DND-41 (cell line): ENCODE data around the gene PGAM1.

ENCODE experiments used
- ATAC-seq: fragments of 200-7000 bp; cut with Tn5 transposase; 3 replicates; pipeline ENCODE4 v1.9.1; 2021; ENCODE audit warnings: low read depth; ENCODE audit not compliant: insufficient read depth
- DNase-seq: peaks from one replicate; pipeline ENCODE4 v3.0.0-alpha.2; 2020
- H2AFZ ChIP-seq: 2 replicates; pipeline ENCODE4 v1.6.0; 2012; ENCODE audit warnings: low read depth, low read length
- H3K27ac ChIP-seq: 2 replicates; pipeline ENCODE4 v1.5.1; 2012; ENCODE audit warnings: low read length, inconsistent platforms
- H3K27me3 ChIP-seq: fragments of 200-600 bp; sonication (generic); 2 replicates; pipeline ENCODE4 v1.6.0; 2012; ENCODE audit warnings: low read length, mild to moderate bottlenecking, inconsistent platforms; ENCODE audit not compliant: insufficient read depth, poor library complexity
- H3K36me3 ChIP-seq: 2 replicates; pipeline ENCODE4 v1.5.1; 2012; ENCODE audit warnings: low read length, inconsistent platforms; ENCODE audit not compliant: insufficient read depth
- H3K4me1 ChIP-seq: 2 replicates; pipeline ENCODE4 v1.5.1; 2012; ENCODE audit warnings: mild to moderate bottlenecking, low read length; ENCODE audit not compliant: insufficient read depth
- H3K4me2 ChIP-seq: 2 replicates; pipeline ENCODE4 v1.6.0; 2012; ENCODE audit warnings: mild to moderate bottlenecking, moderate library complexity, low read length, inconsistent platforms; ENCODE audit not compliant: insufficient read depth
- H3K4me3 ChIP-seq, 2 experiments: fragments of 200-600 bp in 1 of 2; shearing (Covaris generic) in 1 of 2; 2 replicates each; pipeline ENCODE4 v1.5.1; 2012 to 2016; ENCODE audit warnings: inconsistent platforms in 2 of 2, low read length in 2 of 2, mild to moderate bottlenecking in 2 of 2, low read depth in 1 of 2, moderate library complexity in 1 of 2
- H3K79me2 ChIP-seq: 2 replicates; pipeline ENCODE4 v1.6.0; 2012; ENCODE audit warnings: low read length, inconsistent platforms; ENCODE audit not compliant: insufficient read depth
- H3K9ac ChIP-seq: 2 replicates; pipeline ENCODE4 v1.6.0; 2012; ENCODE audit warnings: low read depth, mild to moderate bottlenecking, inconsistent platforms, low read length, moderate library complexity
- H3K9me3 ChIP-seq: 2 replicates; pipeline ENCODE4 v1.5.1; 2012; ENCODE audit warnings: low read length, moderate library complexity, mild to moderate bottlenecking, inconsistent platforms; ENCODE audit not compliant: insufficient read depth, severe bottlenecking
- H4K20me1 ChIP-seq: 2 replicates; pipeline ENCODE4 v1.6.0; 2012; ENCODE audit warnings: low read length; ENCODE audit not compliant: insufficient read depth
- CTCF ChIP-seq: IDR thresholded peaks from 2 replicates; pipeline ENCODE4 v1.5.1; 2012; ENCODE audit warnings: borderline replicate concordance, low read length, moderate library complexity, mild to moderate bottlenecking; ENCODE audit not compliant: poor library complexity, severe bottlenecking; ENCODE audit errors: extremely low read depth
- EZH2 ChIP-seq: IDR thresholded peaks from 3 replicates; pipeline ENCODE4 v1.6.1; 2012; ENCODE audit warnings: borderline replicate concordance, low read depth, mild to moderate bottlenecking, moderate library complexity, low read length, inconsistent platforms; ENCODE audit not compliant: severe bottlenecking

PGAM1 gene

GRCh38 chr10:97450828-97451227 lies 24.8 kb downstream of the PGAM1 start:
- DNase-seq (no peak), ATAC-seq (no peak)
- no peaks in the 10 kb centered on the region for H3K9me3 ChIP-seq
- no peak overlapping the region for H3K4me2 ChIP-seq
- H3K27me3 ChIP-seq: no peaks in the 10 kb centered on the region
- H4K20me1 ChIP-seq: peaks cover 12% of the 10 kb centered on the region; the same call in 1 of the 2 replicates
- H3K27ac ChIP-seq: no peak overlapping the region
- H3K79me2 ChIP-seq: peaks cover 63% of the 10 kb centered on the region
- no peak for TF ChIP-seq CTCF
- TF ChIP-seq EZH2: no peak
- no peak overlapping the region for H2AFZ ChIP-seq
- no peak overlapping the region for H3K9ac ChIP-seq
- no peak overlapping the region for H3K4me3 ChIP-seq
- peaks cover 18% of the 10 kb centered on the region for H3K4me1 ChIP-seq
- H3K36me3 ChIP-seq: peaks cover 47% of the 10 kb centered on the region

GRCh38 chr10:97451605-97452004 lies 25.6 kb downstream of the PGAM1 start:
- no peak for ATAC-seq

GRCh38 chr10:97452352-97452751 lies 26.4 kb downstream of the PGAM1 start:
- Histone ChIP-seq H3K4me1 (peaks cover 10% of the 10 kb centered on the region), H3K9me3 (no peaks in the 10 kb centered on the region), H3K27me3 (no peaks in the 10 kb centered on the region), H3K27ac (no peak overlapping the region), H3K4me3 (no peak overlapping the region), H2AFZ (no peak overlapping the region), H3K9ac (no peak overlapping the region), H4K20me1 (peaks cover 12% of the 10 kb centered on the region), H3K36me3 (peaks cover 63% of the 10 kb centered on the region), H3K79me2 (peaks cover 49% of the 10 kb centered on the region), H3K4me2 (no peak overlapping the region)
- TF ChIP-seq EZH2 (no peak), CTCF (no peak)
- DNase-seq (no peak), ATAC-seq (no peak)

More at GRCh38 chr10:97451605-97452004, 25.6 kb downstream of the PGAM1 start:
- H4K20me1 ChIP-seq: peaks cover 12% of the 10 kb centered on the region
- no peak overlapping the region for H3K4me3 ChIP-seq
- H3K27me3 ChIP-seq: no peaks in the 10 kb centered on the region
- H3K79me2 ChIP-seq: peaks cover 57% of the 10 kb centered on the region
- DNase-seq: no peak
- H3K36me3 ChIP-seq: peaks cover 55% of the 10 kb centered on the region
- no peak overlapping the region for H3K27ac ChIP-seq
- no peaks in the 10 kb centered on the region for H3K9me3 ChIP-seq
- TF ChIP-seq EZH2: no peak
- no peak for TF ChIP-seq CTCF
- H3K4me1 ChIP-seq: peaks cover 17% of the 10 kb centered on the region
- H3K9ac ChIP-seq: no peak overlapping the region
- no peak overlapping the region for H3K4me2 ChIP-seq
- H2AFZ ChIP-seq: no peak overlapping the region

- Histone ChIP-seq H3K9me3 (no peaks in the 10 kb centered on the region), H2AFZ (no peak overlapping the region), H3K4me1 (no peaks in the 10 kb centered on the region), H3K79me2 (peaks cover 29% of the 10 kb centered on the region), H3K9ac (no peak overlapping the region), H3K27ac (no peak overlapping the region), H3K4me3 (no peak overlapping the region), H4K20me1 (peaks cover 16% of the 10 kb centered on the region), H3K27me3 (no peaks in the 10 kb centered on the region), H3K36me3 (peaks cover 83% of the 10 kb centered on the region), H3K4me2 (no peak overlapping the region)
- TF ChIP-seq EZH2 (no peak), CTCF (no peak)
- ATAC-seq (no peak), DNase-seq (no peak)
Measured at GRCh38 chr10:97454330-97455036, 28.5 kb downstream of the PGAM1 start.
